HG03159 (cell line): ENCODE data around the gene STX7.
A peak's percentile ranks its signal among the peaks of the same experiment; 100 is the strongest.
"Not testable (repeated sequence)": the region's sequence is repeated elsewhere in the genome, so short reads cannot be mapped to it uniquely, and the experiment has no call there.

Source experiments
- ATAC-seq: cut with Tn5 transposase; IDR thresholded peaks from one replicate; pipeline ENCODE4 v1.9.1; 2021; ENCODE audit warnings: mild to moderate bottlenecking, moderate library complexity; ENCODE audit not compliant: unreplicated experiment

STX7 gene

GRCh38 chr6:132512638-132513632, at the start of gene STX7:
STX7 (minus strand) TSS chr6:132513116; CDS start chr6:132503530, 9,586 bp downstream.
- ATAC-seq: peak; percentile 91

GRCh38 chr6:132560087-132560486, 47.2 kb upstream of the STX7 start:
- not testable (repeated sequence) for ATAC-seq

- no peak for ATAC-seq
Observed at GRCh38 chr6:132552372-132552771, 39.5 kb upstream of the STX7 start, which contains the start of gene TAAR8. TAAR8 (plus strand) TSS chr6:132552672; CDS start chr6:132552693, 21 bp downstream.

- ATAC-seq: no peak
Observed at GRCh38 chr6:132551214-132551613, 38.3 kb upstream of the STX7 start.

GRCh38 chr6:132548746-132549463, 36.0 kb upstream of the STX7 start:
- no peak for ATAC-seq

GRCh38 chr6:132544826-132545225, 31.9 kb upstream of the STX7 start:
- no peak for ATAC-seq

GRCh38 chr6:132537977-132538376, 25.1 kb upstream of the STX7 start, which contains the start of gene TAAR9:
TAAR9 (plus strand) TSS chr6:132538277; CDS start chr6:132538290, 13 bp downstream.
- no peak for ATAC-seq

- no peak for ATAC-seq
Observed at GRCh38 chr6:132537145-132537544, 24.2 kb upstream of the STX7 start.

GRCh38 chr6:132534546-132534945, 21.6 kb upstream of the STX7 start:
- ATAC-seq: not testable (repeated sequence)

- ATAC-seq: peak; percentile 93
Observed at GRCh38 chr6:132530293-132530974, 17.5 kb upstream of the STX7 start.

GRCh38 chr6:132527791-132528190, 14.9 kb upstream of the STX7 start:
- ATAC-seq: no peak

- ATAC-seq: no peak
Observed at GRCh38 chr6:132526461-132526860, 13.5 kb upstream of the STX7 start.

- ATAC-seq: no peak
Observed at GRCh38 chr6:132525866-132526265, 12.9 kb upstream of the STX7 start.

- ATAC-seq: no peak
Observed at GRCh38 chr6:132524646-132525045, 11.7 kb upstream of the STX7 start.

GRCh38 chr6:132520953-132521352, 8.0 kb upstream of the STX7 start:
- ATAC-seq: no peak

- ATAC-seq: no peak
Observed at GRCh38 chr6:132515386-132515785, 2.5 kb upstream of the STX7 start.

- ATAC-seq: no peak
Observed at GRCh38 chr6:132513831-132514545, 1.1 kb upstream of the STX7 start.

- ATAC-seq: no peak
Observed at GRCh38 chr6:132512342-132512637, 626 bp downstream of the STX7 start.

- ATAC-seq: no peak
Observed at GRCh38 chr6:132511831-132512220, 1.1 kb downstream of the STX7 start.

GRCh38 chr6:132511210-132511830, 1.6 kb downstream of the STX7 start:
- no peak for ATAC-seq
